ENCODE results near the gene PTPRD.

PTPRD gene

GRCh38 chr9:8552732-8553131 is 2060.1 kb downstream of the PTPRD start:
- TF ChIP-seq CTCF (IDR thresholded peaks at IDR 0.05; ENCODE audit: insufficient read depth, low read depth, low read length, missing control alignments) = no peak
- H3K4me3 ChIP-seq (ENCODE audit: low read length) = no peak overlapping the region
- DNase-seq (ENCODE audit: low read depth) = no peak

GRCh38 chr9:8549214-8549613 is 2063.6 kb downstream of the PTPRD start:
- no peak overlapping the region for H3K4me3 ChIP-seq (ENCODE audit: low read length)
- TF ChIP-seq CTCF (IDR thresholded peaks at IDR 0.05; ENCODE audit: insufficient read depth, low read depth, low read length, missing control alignments) = no peak
- DNase-seq (ENCODE audit: low read depth) = no peak

- TF ChIP-seq CTCF (IDR thresholded peaks at IDR 0.05; ENCODE audit: insufficient read depth, low read depth, low read length, missing control alignments) = no peak
- DNase-seq (ENCODE audit: low read depth) = no peak
- H3K4me3 ChIP-seq (ENCODE audit: low read length) = no peak overlapping the region
Observed at GRCh38 chr9:8543219-8543618, 2069.6 kb downstream of the PTPRD start.

GRCh38 chr9:8542537-8542936 is 2070.3 kb downstream of the PTPRD start:
- H3K4me3 ChIP-seq (ENCODE audit: low read length) = no peak overlapping the region
- DNase-seq (ENCODE audit: low read depth) = no peak
- no peak for TF ChIP-seq CTCF (IDR thresholded peaks at IDR 0.05; ENCODE audit: insufficient read depth, low read depth, low read length, missing control alignments)

- no peak for DNase-seq (ENCODE audit: low read depth)
- TF ChIP-seq CTCF (IDR thresholded peaks at IDR 0.05; ENCODE audit: insufficient read depth, low read depth, low read length, missing control alignments) = no peak
- no peak overlapping the region for H3K4me3 ChIP-seq (ENCODE audit: low read length)
Observed at GRCh38 chr9:8539681-8540197, 2073.1 kb downstream of the PTPRD start.

- H3K4me3 ChIP-seq (ENCODE audit: low read length) = no peak overlapping the region
- TF ChIP-seq CTCF (IDR thresholded peaks at IDR 0.05; ENCODE audit: insufficient read depth, low read depth, low read length, missing control alignments) = no peak
- DNase-seq (ENCODE audit: low read depth) = no peak
Observed at GRCh38 chr9:8536845-8537244, 2076.0 kb downstream of the PTPRD start.

- H3K4me3 ChIP-seq (ENCODE audit: low read length) = no peak overlapping the region
- DNase-seq (ENCODE audit: low read depth) = no peak
- TF ChIP-seq CTCF (IDR thresholded peaks at IDR 0.05; ENCODE audit: insufficient read depth, low read depth, low read length, missing control alignments) = no peak
Observed at GRCh38 chr9:8534828-8535227, 2078.0 kb downstream of the PTPRD start.

Measured in epithelial cell of esophagus (primary cell).